Heart left ventricle (tissue), 16 donors: ENCODE results near the gene CCK. TPM values are rescaled to one million over a fixed set of nuclear protein-coding genes. Genes with fewer than 3 reads are reported as not detected.

Source experiments
- ATAC-seq, 4 donors: fragments of 200-7000 bp; cut with Tn5 transposase; one replicate each; pipeline ENCODE4 v1.9.1; 2020 to 2022; ENCODE audit warnings: moderate library complexity in 4 of 4, mild to moderate bottlenecking in 3 of 4, moderate number of reproducible peaks in 1 of 4
- DNase-seq, 5 donors: peaks; one replicate each; pipeline ENCODE4 v3.0.0-alpha.2; 2020
- H3K27ac ChIP-seq, 12 donors: fragments of 200-600 bp; sonication (generic) in 4 of 12; one replicate each; pipeline versions ENCODE4 v1.5.0 to v1.8.0; 2016 to 2022; ENCODE audit warnings: mild to moderate bottlenecking in 2 of 12
- H3K27me3 ChIP-seq, 9 donors: fragments of 200-600 bp; sonication (generic) in 2 of 9; one replicate each; pipeline versions ENCODE4 v1.5.1 to v1.8.0; 2016 to 2022; ENCODE audit warnings: mild to moderate bottlenecking in 3 of 9
- H3K36me3 ChIP-seq, 9 donors: fragments of 200-600 bp; sonication (generic) in 2 of 9; one replicate each; pipeline versions ENCODE4 v1.5.0 to v1.8.0; 2018 to 2022; ENCODE audit warnings: mild to moderate bottlenecking in 2 of 9
- H3K4me1 ChIP-seq, 12 donors: fragments of 200-600 bp; sonication (generic) in 4 of 12; one replicate each; pipeline versions ENCODE4 v1.5.0 to v1.8.0; 2016 to 2022; ENCODE audit warnings: mild to moderate bottlenecking in 3 of 12
- H3K4me3 ChIP-seq, 12 donors: fragments of 200-600 bp; sonication (generic) in 4 of 12; one replicate each; pipeline versions ENCODE4 v1.5.0 to v1.8.0; 2017 to 2022; ENCODE audit warnings: mild to moderate bottlenecking in 9 of 12, moderate library complexity in 4 of 12
- H3K9me3 ChIP-seq, 12 donors: fragments of 200-600 bp; sonication (generic) in 4 of 12; one replicate each; pipeline versions ENCODE4 v1.5.0 to v1.8.0; 2016 to 2022; ENCODE audit warnings: mild to moderate bottlenecking in 1 of 12
- CTCF ChIP-seq, 12 donors: fragments of 200-600 bp; sonication (generic) in 4 of 12; IDR thresholded peaks; one replicate each; pipeline versions ENCODE4 v1.5.0 to v1.8.0; 2018 to 2022; ENCODE audit warnings: antibody characterized with exemption in 12 of 12, mild to moderate bottlenecking in 5 of 12
- POLR2A ChIP-seq, 2 donors: fragments of 450-650 bp; IDR thresholded peaks; one replicate each; pipeline ENCODE4 v1.6.1; 2017; ENCODE audit warnings: antibody characterized with exemption in 2 of 2, mild to moderate bottlenecking in 2 of 2, moderate library complexity in 2 of 2
- WGBS, 4 donors: extraction: QIAGEN DNeasy Blood & Tissue Kit in 2 of 4; methylation state at CpG; one replicate each; pipeline versions ENCODE4 v1.1.5 to v1.1.7; 2013 to 2018; 5-methylcytosine and 5-hydroxymethylcytosine counted together
- intact Hi-C, 10 donors: fragments of 100-400 bp; cut with DNase I; formaldehyde crosslinking; loops; one replicate each; pipeline versions ENCODE4 v1.11.1 to v1.14.2; 2022
- polyA plus RNA-seq, 2 donors: library from polyadenylated mRNA; stranded (reverse); fragments of 200-250 nt; gene quantifications; one replicate each; pipeline ENCODE4 v1.2.3, GENCODE V29; 2013
- total RNA-seq, 9 donors: library from RNA; depleted of rRNA in 2 of 9; stranded (reverse); fragments of >200 nt in 2 of 9; fragmentation: NEBNext Ultra II Directional in 3 of 9; extraction: Animal tissue kit (Norgen Biotek cat#: 25700) in 3 of 9; gene quantifications; one replicate each; pipeline versions ENCODE4 v1.1.0 to v1.2.4, GENCODE V29; 2016 to 2023
- donor health status: ischemic (EF 13 %, LVEDD 7.1; RV severe dilation, severe dysfunction).
- donor health status: healthy with polysubstance abuse.
- donor health status: DM: no; HTN: yes; CAD: no.
- donor health status: DM: no; HTN: no; CAD: no.
- donor health status: ischemic (EF 25% LVEDD 6.9; RV normal size, moderate dysfunction).
- donor health status: ischemic (EF 25% LVEDD 5.7; RV mildly dilated, moderate dysfunction).
- donor health status: healthy.
- donor health status: DM: yes; HTN: yes; CAD: no.
- donor health status: ischemic (EF 35%, LVEDD 5.7; RV mildly dilated, moderate dysfunction).
- donor health status: nonischemic (EF 11% LVEDD 7.7; RV severe dilation, severe dysfunction).
- donor health status: DM: yes; HTN: yes; CAD: no.
- donor health status: PGD.
- donor health status: ischemic (EF 29% LVEDD 5.4; RV normal size, mild dysfunction).
- donor health status: nonischemic (EF 23%, LVEDD 6.1; RV moderate dilation, normal function).

CCK gene
- total and polyA plus RNA-seq, 11 donors: not detected

GRCh38 chr3:42275217-42275616 lies 9.2 kb upstream of the CCK start:
- no peak overlapping the region for H3K4me3 ChIP-seq
- no peaks in the 10 kb centered on the region for H3K4me1 ChIP-seq
- no peaks in the 10 kb centered on the region for H3K36me3 ChIP-seq
- peaks cover 0 to 14% (median 1%) of the 10 kb centered on the region in 9 donors for H3K27me3 ChIP-seq
- DNase-seq: no peak
- intact Hi-C loops: no loop called here
- WGBS, 4 donors: 52 to 66% (median 59%) methylated on average over 1 of the region's 1 CpG
- TF ChIP-seq CTCF (IDR thresholded peaks at IDR 0.05): no peak
- TF ChIP-seq POLR2A (IDR thresholded peaks at IDR 0.05): no peak
- no peak overlapping the region for H3K27ac ChIP-seq
- peaks cover 0 to 4% (median 0%) of the 10 kb centered on the region in 12 donors for H3K9me3 ChIP-seq
- ATAC-seq: no peak

- Histone ChIP-seq H3K27me3 (peaks cover 0 to 23% (median 3%) of the 10 kb centered on the region in 9 donors), H3K4me1 (no peaks in the 10 kb centered on the region), H3K9me3 (no peaks in the 10 kb centered on the region), H3K4me3 (no peak overlapping the region), H3K27ac (no peak overlapping the region), H3K36me3 (no peaks in the 10 kb centered on the region)
- DNase-seq (no peak), ATAC-seq (no peak)
- no peak for TF ChIP-seq POLR2A (IDR thresholded peaks at IDR 0.05)
- no peak for TF ChIP-seq CTCF (IDR thresholded peaks at IDR 0.05)
- intact Hi-C loops: no loop called here
Measured at GRCh38 chr3:42274266-42274665, 8.3 kb upstream of the CCK start.

- WGBS, 4 donors: 55 to 69% (median 57%) methylated on average over 2 of the region's 2 CpGs
- no peak for TF ChIP-seq POLR2A (IDR thresholded peaks at IDR 0.05)
- no peak for TF ChIP-seq CTCF (IDR thresholded peaks at IDR 0.05)
- ATAC-seq: no peak
- H3K27ac ChIP-seq: no peak overlapping the region
- H3K4me1 ChIP-seq: no peaks in the 10 kb centered on the region
- intact Hi-C loops: no loop called here
- DNase-seq: no peak
- H3K4me3 ChIP-seq: no peak overlapping the region
- H3K9me3 ChIP-seq: no peaks in the 10 kb centered on the region
- peaks cover 0 to 32% (median 3%) of the 10 kb centered on the region in 9 donors for H3K27me3 ChIP-seq
- H3K36me3 ChIP-seq: no peaks in the 10 kb centered on the region
Measured at GRCh38 chr3:42273361-42273760, 7.4 kb upstream of the CCK start.

- Histone ChIP-seq H3K36me3 (no peaks in the 10 kb centered on the region), H3K9me3 (no peaks in the 10 kb centered on the region), H3K4me3 (no peak overlapping the region), H3K4me1 (no peaks in the 10 kb centered on the region), H3K27ac (no peak overlapping the region), H3K27me3 (peaks cover 0 to 46% (median 9%) of the 10 kb centered on the region in 9 donors)
- TF ChIP-seq CTCF (IDR thresholded peaks at IDR 0.05): no peak
- TF ChIP-seq POLR2A (IDR thresholded peaks at IDR 0.05): no peak
- DNase-seq (no peak), ATAC-seq (no peak)
- intact Hi-C loops: no loop called here
Measured at GRCh38 chr3:42271786-42272185, 5.8 kb upstream of the CCK start.
